GM19324 (cell line): Measurements from ENCODE around the gene TWF1.
"Not testable (repeated sequence)": the region's sequence is repeated elsewhere in the genome, so short reads cannot be mapped to it uniquely, and the experiment has no call there.

Experiments
- ATAC-seq: cut with Tn5 transposase; IDR thresholded peaks from one replicate; pipeline ENCODE4 v1.9.1; 2021; ENCODE audit warnings: mild to moderate bottlenecking, moderate library complexity; ENCODE audit not compliant: unreplicated experiment, low FRiP score

The TWF1 gene

GRCh38 chr12:43806737-43807072 lies 588 bp upstream of the TWF1 start:
- ATAC-seq, result no peak

GRCh38 chr12:43805149-43805859 lies 813 bp downstream of the TWF1 start:
- no peak for ATAC-seq

- ATAC-seq, result no peak
These were observed 8.4 kb downstream of the TWF1 start for GRCh38 chr12:43797561-43798217.

GRCh38 chr12:43795716-43796280 lies 10.3 kb downstream of the TWF1 start:
- no peak for ATAC-seq

GRCh38 chr12:43789941-43790340 lies 16.2 kb downstream of the TWF1 start:
- no peak for ATAC-seq

GRCh38 chr12:43786899-43787693 lies 19.0 kb downstream of the TWF1 start:
- ATAC-seq, result no peak

- ATAC-seq, result no peak
These were observed 29.6 kb downstream of the TWF1 start for GRCh38 chr12:43776498-43776897.

GRCh38 chr12:43766291-43766690 lies 39.8 kb downstream of the TWF1 start:
- no peak for ATAC-seq

- no peak for ATAC-seq
These were observed 41.6 kb downstream of the TWF1 start for GRCh38 chr12:43764528-43764927.

GRCh38 chr12:43763769-43764168 lies 42.3 kb downstream of the TWF1 start:
- no peak for ATAC-seq

- ATAC-seq, result no peak
These were observed 43.5 kb downstream of the TWF1 start for GRCh38 chr12:43762596-43762995.

GRCh38 chr12:43761500-43761899 lies 44.6 kb downstream of the TWF1 start:
- ATAC-seq, result no peak

- ATAC-seq, result no peak
These were observed 45.7 kb downstream of the TWF1 start for GRCh38 chr12:43760396-43760795.

GRCh38 chr12:43758728-43759563 lies 47.2 kb downstream of the TWF1 start, which contains the start of the genes IRAK4 and PUS7L:
IRAK4 (plus strand) TSS chr12:43758951; CDS start chr12:43768112, 9,161 bp downstream.
PUS7L (minus strand) TSS chr12:43758790; CDS start chr12:43755245, 3,545 bp downstream.
- ATAC-seq, result peak; percentile 97

- ATAC-seq, result no peak
These were observed 47.8 kb downstream of the TWF1 start for GRCh38 chr12:43758247-43758727.

- ATAC-seq, result no peak
These were observed 52.1 kb downstream of the TWF1 start for GRCh38 chr12:43754015-43754414.

GRCh38 chr12:43751360-43751759 lies 54.8 kb downstream of the TWF1 start:
- ATAC-seq, result not testable (repeated sequence)

GRCh38 chr12:43750814-43751213 lies 55.3 kb downstream of the TWF1 start:
- no peak for ATAC-seq

- no peak for ATAC-seq
These were observed 57.1 kb downstream of the TWF1 start for GRCh38 chr12:43749016-43749415.

GRCh38 chr12:43744826-43745225 lies 61.3 kb downstream of the TWF1 start:
- ATAC-seq, result no peak
